Measurements from ENCODE around the gene THAP7. TPM values are rescaled to one million over a fixed set of nuclear protein-coding genes. Genes with fewer than 3 reads are reported as not detected.
A peak's percentile ranks its signal among the peaks of the same experiment; 100 is the strongest.

The THAP7 gene
- total and polyA plus RNA-seq, 2 donors (not counting 1 experiment from before 2014, with no cell fraction given): 37.7 to 70.1 TPM

DNA sequence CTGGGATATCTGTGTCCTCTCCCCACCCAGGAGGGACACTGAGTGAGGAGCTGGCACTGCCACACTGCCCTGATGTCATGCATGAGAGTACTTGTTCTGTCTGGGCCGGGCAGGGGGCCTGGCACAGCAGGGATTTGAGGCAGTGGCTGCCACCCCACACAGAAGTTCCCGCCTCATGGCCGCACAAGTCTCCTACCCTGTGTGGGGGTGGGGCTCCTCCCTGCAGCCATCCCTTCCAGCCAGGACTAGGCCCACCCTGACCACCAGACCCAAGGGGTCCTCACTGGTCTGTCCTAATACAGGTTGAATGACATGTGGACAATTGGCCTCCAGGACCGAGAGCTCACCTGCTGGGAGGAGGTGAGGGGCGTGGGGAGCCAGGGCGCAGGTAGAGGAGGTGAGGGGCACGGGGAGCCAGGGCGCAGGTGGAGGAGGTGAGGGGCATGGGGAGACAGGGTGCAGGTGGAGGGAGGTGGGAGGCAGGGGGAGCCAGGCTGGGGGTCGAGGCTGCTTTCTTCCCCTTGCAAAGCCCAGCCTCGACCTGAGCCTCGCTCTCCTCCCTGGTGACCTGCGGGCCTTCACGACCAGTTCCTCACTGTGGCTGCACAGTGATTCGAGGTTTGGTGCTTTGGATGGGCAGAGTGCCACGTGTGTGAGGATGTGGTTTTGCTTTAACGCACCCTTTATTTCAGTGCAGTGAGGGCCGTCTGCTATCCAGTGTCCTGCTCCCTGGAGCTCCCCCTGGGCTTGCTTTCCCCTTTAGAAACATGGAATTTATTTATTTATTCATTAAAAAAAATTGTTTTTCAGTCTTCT is 12.4 kb downstream of the THAP7 start:
- Mint-ChIP-seq H3K27ac (peak overlapping the region; percentile 41), H3K4me3 (no peak overlapping the region), H3K27me3 (no peaks in the 10 kb centered on the region), H3K4me1 (no peaks in the 10 kb centered on the region), H3K9me3 (ENCODE audit: insufficient read depth) (no peaks in the 10 kb centered on the region)
- Histone ChIP-seq H3K4me1 (ENCODE audit: control insufficient read depth in 2 of 2, insufficient read depth in 2 of 2, low read length in 2 of 2) (no peaks in the 10 kb centered on the region), H2AFZ (ENCODE audit: insufficient read depth, low read depth, low read length, poor library complexity, severe bottlenecking) (no peak overlapping the region), H3K36me3 (replicated peaks in 1 of 2; ENCODE audit: control extremely low read depth in 1 of 2, control insufficient read depth in 1 of 2, extremely low read depth in 1 of 2, insufficient read depth in 2 of 2, low read length in 1 of 2) (peaks cover 0 to 23% of the 10 kb centered on the region in 2 experiments), H3K4me3 (ENCODE audit: control extremely low read depth in 1 of 5, extremely low read depth in 1 of 5, insufficient read depth in 1 of 5, low read depth in 2 of 5, low read length in 4 of 5) (no peak overlapping the region), H3K9ac (ENCODE audit: low read length) (no peak overlapping the region), H3K27ac (ENCODE audit: low read length in 2 of 2) (no peak overlapping the region), H3K27me3 (replicated peaks in 1 of 4; ENCODE audit: control extremely low read depth in 1 of 4, control insufficient read depth in 3 of 4, insufficient read depth in 4 of 4, low read length in 3 of 4) (no peaks in the 10 kb centered on the region), H3K9me3 (ENCODE audit: control extremely low read depth in 1 of 3, control insufficient read depth in 2 of 3, insufficient read depth in 1 of 3, low read length in 2 of 3) (no peaks in the 10 kb centered on the region), H4K20me1 (ENCODE audit: control insufficient read depth, insufficient read depth, low read length, poor library complexity, severe bottlenecking) (no peaks in the 10 kb centered on the region), H3K79me2 (ENCODE audit: control insufficient read depth, insufficient read depth, low read length) (no peaks in the 10 kb centered on the region), H3K4me2 (replicated peaks; ENCODE audit: low read depth, low read length, poor library complexity, severe bottlenecking) (no peak overlapping the region)
- WGBS (ENCODE audit: insufficient coverage): 44% methylated on average over 12 of the region's 17 CpGs
- ChIA-PET POLR2A (no interaction called here), CTCF (no interaction called here)
- intact Hi-C loops (cut with micrococcal nuclease): loop anchor here (10.0 kb wide), 1 partner anchor 55 kb away; the partner anchor contains the start of gene LRRC74B
- ATAC-seq (ENCODE audit: low read depth): no peak
- no peak for DNase-seq
- TF ChIP-seq EZH2 (IDR thresholded peaks at IDR 0.05; ENCODE audit: borderline replicate concordance, insufficient read depth, low read depth, low read length, poor library complexity, severe bottlenecking): no peak
- TF ChIP-seq, protein P1, sequence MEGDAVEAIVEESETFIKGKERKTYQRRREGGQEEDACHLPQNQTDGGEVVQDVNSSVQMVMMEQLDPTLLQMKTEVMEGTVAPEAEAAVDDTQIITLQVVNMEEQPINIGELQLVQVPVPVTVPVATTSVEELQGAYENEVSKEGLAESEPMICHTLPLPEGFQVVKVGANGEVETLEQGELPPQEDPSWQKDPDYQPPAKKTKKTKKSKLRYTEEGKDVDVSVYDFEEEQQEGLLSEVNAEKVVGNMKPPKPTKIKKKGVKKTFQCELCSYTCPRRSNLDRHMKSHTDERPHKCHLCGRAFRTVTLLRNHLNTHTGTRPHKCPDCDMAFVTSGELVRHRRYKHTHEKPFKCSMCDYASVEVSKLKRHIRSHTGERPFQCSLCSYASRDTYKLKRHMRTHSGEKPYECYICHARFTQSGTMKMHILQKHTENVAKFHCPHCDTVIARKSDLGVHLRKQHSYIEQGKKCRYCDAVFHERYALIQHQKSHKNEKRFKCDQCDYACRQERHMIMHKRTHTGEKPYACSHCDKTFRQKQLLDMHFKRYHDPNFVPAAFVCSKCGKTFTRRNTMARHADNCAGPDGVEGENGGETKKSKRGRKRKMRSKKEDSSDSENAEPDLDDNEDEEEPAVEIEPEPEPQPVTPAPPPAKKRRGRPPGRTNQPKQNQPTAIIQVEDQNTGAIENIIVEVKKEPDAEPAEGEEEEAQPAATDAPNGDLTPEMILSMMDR (IDR thresholded peaks at IDR 0.05): no peak
